ENCODE results near the gene PKP3. TPM values are rescaled to one million over a fixed set of nuclear protein-coding genes. Genes with fewer than 3 reads are reported as not detected.
"Not testable (repeated sequence)": the region's sequence is repeated elsewhere in the genome, so short reads cannot be mapped to it uniquely, and the experiment has no call there.

PKP3 gene
- total RNA-seq, result 71.2 TPM

- DNase-seq, result no peak
Observed at GRCh38 chr11:394034-394857, at the start of gene PKP3. Gene PKP3 (plus strand): TSS chr11:394209. CDS start chr11:394293, 84 bp downstream.

- DNase-seq, result no peak
Observed at GRCh38 chr11:344836-345578, 49.0 kb upstream of the PKP3 start.

- DNase-seq, result no peak
Observed at GRCh38 chr11:346529-346928, 47.5 kb upstream of the PKP3 start.

- DNase-seq, result not testable (repeated sequence)
Observed at GRCh38 chr11:349270-349954, 44.6 kb upstream of the PKP3 start.

- DNase-seq, result not testable (repeated sequence)
Observed at GRCh38 chr11:350033-350722, 43.8 kb upstream of the PKP3 start.

- no peak for DNase-seq
Observed at GRCh38 chr11:350723-351255, 43.2 kb upstream of the PKP3 start.

- DNase-seq, result no peak
Observed at GRCh38 chr11:351411-351810, 42.6 kb upstream of the PKP3 start.

GRCh38 chr11:352456-353031, 41.5 kb upstream of the PKP3 start:
- DNase-seq, result no peak

- DNase-seq, result peak; percentile 80
Observed at GRCh38 chr11:353179-353873, 40.7 kb upstream of the PKP3 start.

- DNase-seq, result peak; percentile 99
Observed at GRCh38 chr11:355581-356458, 38.2 kb upstream of the PKP3 start.

- DNase-seq, result no peak
Observed at GRCh38 chr11:356610-357009, 37.4 kb upstream of the PKP3 start.

GRCh38 chr11:357582-357981, 36.4 kb upstream of the PKP3 start:
- DNase-seq, result no peak

GRCh38 chr11:358129-358800, 35.7 kb upstream of the PKP3 start:
- no peak for DNase-seq

GRCh38 chr11:359181-359714, 34.8 kb upstream of the PKP3 start:
- no peak for DNase-seq

- no peak for DNase-seq
Observed at GRCh38 chr11:360326-361280, 33.4 kb upstream of the PKP3 start.

GRCh38 chr11:362642-363442, 31.2 kb upstream of the PKP3 start:
- no peak for DNase-seq

GRCh38 chr11:363443-363805, 30.6 kb upstream of the PKP3 start:
- DNase-seq, result not testable (repeated sequence)

Measured in skin of body (tissue), 2 donors.